Activated naive CD8-positive, alpha-beta T cell treated with anti-CD3 and anti-CD28 coated beads, Interleukin-2, amount 50 U/mL, for 16 hours (primary cell): ENCODE data around the gene AHNAK2.
A peak's percentile ranks its signal among the peaks of the same experiment; 100 is the strongest.

Source experiments
- DNase-seq: peaks from one replicate; pipeline ENCODE4 v3.0.0-alpha.2; 2020; ENCODE audit warnings: low read depth, low spot score

AHNAK2 gene

DNA sequence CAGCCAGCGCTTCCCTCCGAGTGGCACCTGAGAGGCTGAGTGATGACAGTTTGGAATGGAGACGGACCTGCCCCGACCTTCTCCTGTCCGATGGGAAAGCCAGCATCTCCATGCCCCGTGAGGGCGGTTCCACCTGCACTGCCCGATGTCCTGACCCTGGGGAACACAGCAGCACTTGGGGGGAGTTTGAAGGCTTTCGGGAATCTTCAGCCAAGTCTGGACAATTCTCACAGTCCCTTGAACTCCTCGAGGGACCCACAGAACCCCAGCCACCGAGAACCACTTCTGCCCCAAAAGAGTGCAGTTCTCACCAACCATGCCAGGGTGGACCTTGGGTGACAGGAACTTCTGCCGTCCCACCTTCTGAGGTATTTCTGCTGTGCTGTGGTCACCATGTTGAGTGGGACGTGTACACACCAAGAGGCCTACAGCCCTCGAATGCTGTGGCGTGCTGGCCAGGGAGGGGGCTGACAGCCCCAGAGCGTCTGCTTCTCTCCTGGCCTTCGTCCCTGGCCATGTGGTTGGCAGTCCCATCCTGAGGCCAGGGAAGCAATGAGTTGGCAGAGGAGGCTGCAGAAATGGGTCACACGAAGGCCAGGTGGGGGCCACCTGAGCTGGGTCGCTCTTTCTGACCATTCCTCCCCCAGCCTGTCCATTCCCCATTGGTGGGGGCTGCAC lies 8.5 kb upstream of the AHNAK2 start:
- no peak for DNase-seq

DNA sequence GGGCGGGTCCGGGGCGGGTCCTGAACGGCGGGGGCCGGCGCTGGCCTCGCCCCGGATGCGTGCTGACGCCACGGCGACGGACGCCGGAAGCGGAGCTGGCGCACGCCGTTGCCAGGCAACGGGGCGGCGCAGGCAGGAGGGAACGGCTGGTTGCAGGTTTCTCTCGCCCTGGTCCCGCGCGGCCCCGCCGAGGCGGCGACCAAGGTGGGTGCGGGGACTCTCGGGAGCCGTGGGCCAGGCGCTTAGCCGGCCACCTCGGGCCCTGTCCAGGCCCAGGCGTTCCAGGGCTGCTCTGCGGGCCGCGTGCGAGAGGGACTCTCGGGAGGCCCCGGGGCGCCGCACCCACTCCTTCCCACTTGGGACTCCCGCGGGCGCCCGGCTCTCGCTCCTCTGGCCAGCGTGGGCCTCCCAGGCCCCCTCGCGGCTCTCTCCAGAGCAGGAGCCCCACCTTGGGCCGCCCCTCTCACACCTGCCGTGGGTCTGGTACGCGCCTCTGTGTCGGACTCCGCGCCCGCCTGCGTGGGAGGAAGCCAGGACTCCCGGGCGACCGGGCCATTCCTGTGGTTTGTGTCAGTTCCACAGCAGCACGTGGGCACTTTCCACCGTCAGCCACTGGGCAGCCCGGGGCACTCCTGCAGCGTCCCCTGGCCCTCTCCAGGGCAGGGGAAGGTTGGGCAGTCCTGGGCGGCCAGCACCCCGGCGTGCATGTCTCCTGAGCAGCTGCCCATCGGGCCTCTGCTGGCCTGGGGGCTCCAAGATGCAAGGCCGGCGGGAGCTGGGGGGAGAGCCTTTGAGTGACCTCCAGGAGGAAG lies 7.7 kb upstream of the AHNAK2 start, which contains the start of gene CLBA1:
TSS of gene CLBA1 (plus strand) at position 114 of the 812 bp plus-strand sequence. CDS start at position 758, 644 bp downstream.
- peak; percentile 73 for DNase-seq

DNA sequence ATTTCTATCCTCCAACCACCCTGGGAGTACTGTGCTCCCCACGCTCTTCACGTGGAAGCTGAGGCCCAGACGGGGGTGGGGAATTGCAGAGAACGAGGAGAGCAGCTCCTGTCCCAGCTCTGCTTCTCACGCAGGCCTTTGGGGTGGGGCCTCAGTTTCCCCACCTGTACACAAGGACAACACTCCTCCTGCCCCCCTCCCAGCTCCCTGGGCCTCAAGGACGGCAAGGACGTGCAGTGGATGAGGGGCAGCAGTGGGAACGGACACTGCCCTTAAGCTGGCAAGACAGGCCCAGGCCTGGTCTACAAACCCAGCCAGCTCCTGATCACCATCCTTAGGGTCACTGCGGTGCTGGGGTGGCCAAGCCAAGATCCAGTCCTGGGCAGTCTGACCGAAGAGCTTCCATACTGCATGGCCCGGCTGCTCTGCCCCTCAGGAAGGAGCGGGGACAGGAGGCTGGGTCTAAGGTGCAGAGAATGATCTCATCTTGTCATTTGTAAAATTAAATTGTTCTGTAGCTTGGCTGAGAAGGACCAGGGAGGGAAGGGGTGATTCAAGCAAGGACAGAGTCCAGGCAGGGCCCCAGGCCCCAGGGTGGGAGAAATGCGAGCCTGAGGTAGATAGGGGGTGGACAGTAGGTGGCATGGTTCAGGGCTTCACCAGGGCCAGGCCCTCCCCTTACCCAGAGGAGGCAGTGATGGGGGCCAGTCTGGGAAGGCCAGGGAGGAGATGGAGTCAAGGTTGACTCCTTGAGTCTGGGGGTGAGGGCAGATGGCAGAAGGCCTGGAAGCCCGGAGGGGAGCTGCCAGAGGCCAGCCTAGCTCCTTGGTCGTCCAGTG lies 6.1 kb upstream of the AHNAK2 start:
- no peak for DNase-seq

DNA sequence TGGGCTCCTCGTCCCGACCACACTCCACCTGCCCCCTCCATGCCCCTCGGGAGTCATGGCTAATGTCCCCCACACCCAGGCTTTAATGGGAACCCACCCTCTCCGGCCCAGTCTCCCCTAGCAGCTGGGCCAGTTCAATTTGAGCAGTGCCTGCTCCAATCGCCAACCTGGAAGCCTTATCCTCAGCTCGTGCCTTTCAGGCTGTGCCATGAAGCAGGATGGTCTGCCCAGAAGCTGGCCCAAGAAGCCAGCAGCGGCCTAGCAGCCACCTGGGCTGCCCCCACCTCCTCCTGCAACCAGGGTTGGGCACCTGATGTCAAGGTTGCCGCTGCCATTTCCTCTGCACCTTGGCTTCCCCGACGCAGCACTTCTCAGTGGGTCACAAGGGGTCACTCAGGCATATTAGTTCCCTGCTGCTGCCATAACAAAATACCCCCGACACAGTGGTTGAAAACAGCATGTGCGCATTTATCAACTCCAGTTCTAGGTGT lies 5.1 kb upstream of the AHNAK2 start:
- DNase-seq: no peak

DNA sequence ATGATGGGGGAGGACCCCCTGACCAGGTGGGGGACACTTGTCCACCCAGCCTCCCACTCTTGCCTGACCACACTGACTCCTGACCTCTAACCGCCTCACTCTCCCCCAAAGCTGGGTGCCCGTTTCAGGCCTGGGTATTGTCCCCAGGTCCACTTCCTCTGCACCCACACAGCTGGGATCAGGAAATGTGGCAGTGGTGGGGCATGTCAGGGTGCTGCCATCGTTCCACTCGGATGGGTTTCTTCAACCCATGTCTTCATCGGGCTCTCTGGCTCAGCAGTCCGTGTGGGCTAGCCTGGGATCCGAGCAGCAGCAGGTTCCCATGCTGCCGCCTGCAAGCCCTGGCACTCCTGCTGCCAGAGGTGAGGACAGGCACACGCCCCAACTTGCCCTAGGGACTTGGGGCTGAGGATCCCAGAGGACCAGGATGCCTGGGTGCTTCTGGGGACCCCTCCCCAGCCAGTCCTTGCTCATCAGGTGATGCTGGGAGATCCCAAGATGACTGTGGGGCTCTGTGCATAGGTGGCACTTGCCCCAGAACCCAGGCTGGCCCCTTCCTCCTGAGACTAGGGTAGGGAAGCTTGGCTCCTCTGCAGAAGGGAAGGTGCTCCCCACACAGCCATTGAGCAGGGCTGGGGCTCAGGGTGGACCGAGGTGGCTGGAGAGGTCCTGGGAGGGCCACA lies 4.5 kb upstream of the AHNAK2 start:
- no peak for DNase-seq

DNA sequence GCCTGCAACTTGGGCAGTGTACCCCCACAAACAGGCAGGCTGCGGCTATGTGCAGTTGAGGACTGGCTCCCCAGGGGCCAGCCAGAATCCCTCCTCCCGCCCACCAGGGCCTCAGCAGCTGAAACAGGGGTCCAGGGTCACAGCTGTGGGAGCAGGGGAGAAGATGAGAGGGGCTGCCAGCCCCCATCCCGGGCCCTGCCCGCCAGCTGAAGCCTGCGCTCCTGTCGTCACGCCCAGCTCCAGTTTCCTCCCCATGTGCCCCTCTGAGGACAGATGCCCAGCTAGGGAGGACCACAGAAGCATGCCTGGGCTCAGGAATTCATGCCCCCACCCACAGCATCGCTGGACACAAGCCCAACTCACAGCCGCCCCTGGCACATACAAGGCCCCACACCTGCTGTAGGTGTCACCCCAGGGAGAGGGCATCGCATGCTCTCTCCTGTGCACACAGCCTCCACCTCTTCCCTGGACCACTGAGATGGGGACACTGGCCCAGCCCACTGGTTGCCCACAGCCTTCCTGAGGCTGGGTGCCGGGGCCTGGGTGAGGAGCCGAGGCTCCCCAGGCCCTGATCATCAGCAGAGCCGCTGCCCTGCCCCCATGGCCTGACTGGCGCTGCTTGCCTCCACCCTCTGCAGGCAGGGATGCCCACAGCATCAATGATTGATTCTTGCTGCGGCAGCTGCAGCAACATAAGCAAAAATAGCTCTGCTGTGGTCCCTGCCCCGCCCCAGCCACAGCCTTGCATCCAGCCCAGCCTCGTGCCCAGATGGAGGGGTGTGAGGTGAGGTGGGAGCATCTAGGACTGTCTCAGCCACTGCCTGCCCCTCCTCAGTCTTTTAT lies 3.7 kb upstream of the AHNAK2 start:
- DNase-seq: no peak

DNA sequence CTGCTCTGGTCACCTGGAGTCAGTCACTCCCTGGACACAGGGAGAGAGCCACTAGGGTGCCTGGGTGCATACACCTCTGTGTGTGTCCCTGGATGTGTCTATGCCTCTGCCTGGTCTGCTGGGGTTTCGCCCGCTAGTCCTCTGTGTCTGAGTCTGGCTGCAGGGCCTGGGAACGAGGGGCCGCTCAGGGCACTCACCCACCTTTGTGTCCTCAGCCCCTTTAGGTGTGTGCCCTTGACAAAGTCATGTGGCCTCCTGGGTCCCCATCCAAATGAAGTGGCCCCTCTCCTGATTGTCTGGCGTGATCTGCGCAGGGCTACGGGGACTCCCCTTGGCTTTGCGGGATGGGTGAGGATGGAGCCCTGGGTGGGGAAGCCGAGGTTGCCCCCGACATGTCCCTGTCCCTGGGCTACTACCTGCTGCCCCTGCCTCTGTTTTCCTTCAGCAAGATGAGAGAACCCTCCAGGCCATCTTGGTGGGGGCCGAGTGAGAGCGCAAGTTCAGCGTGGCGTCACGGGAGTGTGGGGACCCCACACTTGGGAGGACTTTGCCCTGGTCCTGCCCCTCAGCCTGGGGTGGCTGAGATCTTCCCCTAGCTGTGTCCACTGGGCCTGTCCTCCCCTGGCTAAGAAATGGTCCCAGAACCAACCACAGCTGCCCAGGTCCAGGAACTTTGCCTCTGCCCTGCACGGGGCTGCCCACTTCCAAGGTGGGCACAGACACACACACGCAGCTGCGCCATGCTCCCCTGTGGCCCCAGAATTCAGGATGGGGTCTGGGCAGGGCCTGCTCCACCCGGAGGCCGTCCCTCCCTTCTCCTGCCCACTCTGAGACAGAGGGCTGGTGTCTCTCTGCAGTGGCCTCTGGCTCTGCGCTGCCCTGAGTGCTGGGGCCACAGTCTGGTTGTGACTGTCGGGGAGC lies 2.7 kb upstream of the AHNAK2 start:
- no peak for DNase-seq

DNA sequence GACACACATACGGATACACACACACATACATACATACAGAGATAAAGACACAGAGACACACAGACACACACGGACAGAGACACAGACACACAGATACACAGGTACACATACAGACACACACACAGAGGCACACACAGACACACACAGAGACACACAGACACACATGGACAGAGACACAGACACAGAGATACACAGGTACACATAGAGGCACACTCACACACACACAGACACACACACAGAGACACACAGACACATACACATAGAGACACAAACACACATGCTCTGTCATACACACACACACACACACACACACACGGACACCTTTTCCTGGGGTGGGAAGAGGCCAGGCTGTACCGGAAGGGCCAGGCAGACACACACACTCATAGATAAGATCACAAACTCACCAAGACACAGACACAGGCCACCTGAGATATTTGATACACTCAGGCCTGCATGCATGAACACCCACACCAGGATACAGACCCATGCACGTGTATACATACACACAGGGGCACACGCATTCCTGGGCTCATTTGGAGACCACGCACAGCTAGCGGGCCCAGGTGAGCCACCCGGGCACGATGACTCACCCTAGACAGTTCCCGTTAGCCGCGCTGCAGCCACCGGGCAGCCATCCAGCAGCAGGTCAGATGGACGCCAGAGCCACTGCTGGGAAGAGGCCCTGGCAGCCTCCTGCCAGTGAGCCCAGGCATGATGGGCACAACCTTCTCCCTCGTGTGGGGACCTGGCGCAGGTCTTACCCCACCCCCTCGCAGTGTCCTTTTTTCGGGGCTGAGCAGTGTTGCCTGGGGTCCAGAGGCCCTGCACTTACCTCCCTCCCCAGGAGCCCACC lies 1.8 kb upstream of the AHNAK2 start:
- DNase-seq: no peak

DNA sequence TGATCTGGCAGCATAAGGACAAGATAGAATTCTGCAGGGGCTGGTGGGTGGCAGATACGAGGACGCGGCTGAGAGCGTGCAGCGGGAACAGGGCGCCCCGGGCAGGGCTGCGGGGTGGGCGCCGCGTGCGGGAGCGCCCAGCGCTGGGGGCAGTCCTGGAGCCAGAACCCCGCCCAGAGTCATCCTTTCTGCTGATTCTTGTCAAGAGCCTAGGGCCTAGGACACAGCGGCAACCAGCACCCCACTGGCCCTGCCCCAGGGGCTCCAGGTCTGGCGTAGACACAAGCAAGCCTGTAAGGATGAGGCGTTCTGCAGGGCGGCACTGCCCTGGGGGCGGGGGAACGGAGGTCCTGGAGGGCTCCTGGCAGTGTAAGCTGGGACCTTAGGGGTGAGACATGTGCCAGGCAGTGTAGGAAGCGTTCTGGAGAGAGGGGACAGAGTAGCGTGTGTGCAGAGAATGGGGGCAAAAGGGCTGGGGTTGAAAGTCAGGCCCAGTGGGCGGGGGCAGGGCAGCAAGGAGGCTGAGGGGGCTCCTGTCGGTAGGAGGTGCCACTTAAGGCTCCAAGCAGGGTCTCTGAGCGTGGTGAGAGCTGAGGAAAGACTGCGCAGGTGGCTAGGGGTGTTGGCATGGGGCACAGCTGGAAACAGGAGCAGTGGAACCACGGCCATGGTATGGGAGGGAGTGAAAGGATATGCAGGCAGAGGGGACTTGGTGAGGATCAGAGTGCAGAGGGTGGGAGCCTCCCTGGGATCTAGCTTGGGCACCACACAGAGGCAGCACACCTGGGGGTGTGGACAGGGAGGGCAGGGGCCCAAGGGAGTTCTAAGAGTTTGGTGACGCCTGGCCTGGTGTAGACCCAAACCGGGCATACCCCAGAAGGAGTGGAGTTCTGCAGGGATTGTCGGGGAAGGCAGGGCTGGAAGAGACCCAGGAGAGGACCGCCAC lies 845 bp upstream of the AHNAK2 start:
- no peak for DNase-seq

DNA sequence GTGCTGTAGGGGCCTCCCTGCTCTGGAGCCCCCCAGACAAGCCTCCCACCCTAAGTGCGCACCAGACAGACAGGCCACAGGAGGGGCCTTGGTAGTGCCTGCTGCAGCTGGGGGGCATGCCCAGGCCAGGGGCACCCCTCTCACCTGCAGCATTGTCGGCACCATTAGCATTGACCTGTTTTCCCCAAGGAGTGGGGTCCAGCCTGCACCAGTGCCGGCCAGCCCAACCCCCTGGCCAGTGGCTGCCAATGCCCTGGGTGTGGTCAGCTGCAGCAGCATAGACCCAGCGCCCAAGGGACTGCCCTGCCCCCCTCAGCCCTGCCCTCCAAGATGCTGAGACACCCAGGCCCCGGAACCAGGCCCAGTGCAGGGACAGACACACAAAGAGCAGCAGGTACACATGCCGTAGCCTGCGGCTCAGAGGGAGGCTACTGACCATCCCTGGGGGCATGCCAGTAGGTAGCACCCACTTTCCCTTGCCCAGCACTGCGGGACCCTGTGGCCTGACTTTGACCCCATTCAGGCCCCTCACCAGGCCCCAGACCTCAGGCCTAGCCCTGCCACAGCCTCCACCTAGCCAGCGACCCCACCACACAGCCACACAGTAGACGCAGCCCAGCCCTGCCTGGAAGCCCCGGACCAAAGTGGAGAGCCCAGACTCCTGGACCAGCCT lies 1.0 kb downstream of the AHNAK2 start:
- DNase-seq: no peak

DNA sequence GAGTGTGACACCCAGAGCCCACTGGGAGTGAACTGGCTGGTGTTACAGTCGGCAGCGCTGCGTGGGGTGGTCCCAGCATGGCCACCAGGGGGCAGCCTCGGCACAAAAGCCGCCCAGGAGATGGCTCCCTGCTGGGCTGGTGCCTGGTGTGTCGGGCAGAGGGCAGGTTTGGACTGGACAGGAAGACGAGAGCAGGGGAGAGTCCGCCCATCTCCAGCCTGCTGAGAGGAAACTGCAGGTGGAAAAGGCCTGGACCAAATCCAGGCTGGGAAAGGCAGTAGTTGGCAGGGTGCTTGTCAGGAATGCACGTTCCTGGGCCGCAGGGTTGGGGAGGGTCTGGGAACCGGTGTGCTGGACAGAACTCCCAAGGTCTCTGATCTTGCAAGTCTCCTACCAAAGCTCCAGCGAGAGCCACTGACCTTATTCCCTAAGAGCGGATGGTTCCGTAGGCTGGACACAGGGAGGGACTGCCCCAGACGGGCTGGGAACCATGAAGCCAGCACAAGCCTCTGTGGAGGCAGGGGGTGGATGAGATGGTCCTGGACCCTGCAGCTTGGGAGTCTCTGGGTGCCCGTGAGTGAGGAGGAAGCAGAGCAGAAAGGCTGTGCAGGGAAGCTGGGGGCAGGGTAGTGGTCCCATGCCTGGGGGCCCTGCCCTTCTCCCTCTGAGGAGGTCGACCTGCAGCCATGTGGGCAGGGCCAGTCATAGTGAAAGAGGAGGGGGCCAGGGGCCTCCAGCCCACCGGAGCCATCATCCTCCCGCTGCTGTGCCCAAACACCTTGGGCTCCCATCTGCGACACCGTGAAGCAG lies 1.8 kb downstream of the AHNAK2 start:
- peak; percentile 74 for DNase-seq

DNA sequence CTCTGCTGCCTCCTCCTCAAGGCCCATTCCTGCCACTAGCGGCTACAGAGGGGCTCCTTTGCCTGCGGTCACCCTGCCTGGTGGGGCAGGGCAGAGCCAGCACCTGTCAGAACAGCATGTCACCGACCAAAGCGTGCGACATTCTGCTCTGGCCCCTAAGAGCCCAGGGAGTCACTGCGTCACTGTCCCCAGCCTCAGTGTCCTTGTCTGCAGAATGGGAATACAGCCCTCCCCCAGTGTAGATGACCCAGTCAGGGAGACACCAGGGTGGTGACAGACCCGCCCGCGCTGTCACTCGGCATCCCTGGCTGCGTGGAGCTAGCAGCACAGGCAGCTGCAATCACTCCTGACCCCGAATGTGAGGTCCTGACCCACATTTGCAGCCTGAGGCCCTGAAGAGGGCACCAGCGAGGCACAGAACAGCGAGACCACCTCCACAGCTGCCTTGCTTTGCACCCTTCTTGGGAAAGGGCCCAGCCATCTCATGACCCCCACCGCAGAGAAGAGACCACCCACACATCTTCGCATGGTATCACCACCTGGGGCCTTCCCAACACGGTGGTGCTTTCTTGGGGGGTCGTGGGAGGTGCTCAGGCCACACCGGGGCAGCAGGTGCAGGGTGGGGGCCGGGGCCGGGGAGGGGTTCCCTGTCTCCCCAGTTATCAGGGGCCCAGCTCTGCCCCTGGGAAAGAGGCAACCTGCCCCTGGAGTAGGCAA lies 2.5 kb downstream of the AHNAK2 start:
- DNase-seq: no peak

DNA sequence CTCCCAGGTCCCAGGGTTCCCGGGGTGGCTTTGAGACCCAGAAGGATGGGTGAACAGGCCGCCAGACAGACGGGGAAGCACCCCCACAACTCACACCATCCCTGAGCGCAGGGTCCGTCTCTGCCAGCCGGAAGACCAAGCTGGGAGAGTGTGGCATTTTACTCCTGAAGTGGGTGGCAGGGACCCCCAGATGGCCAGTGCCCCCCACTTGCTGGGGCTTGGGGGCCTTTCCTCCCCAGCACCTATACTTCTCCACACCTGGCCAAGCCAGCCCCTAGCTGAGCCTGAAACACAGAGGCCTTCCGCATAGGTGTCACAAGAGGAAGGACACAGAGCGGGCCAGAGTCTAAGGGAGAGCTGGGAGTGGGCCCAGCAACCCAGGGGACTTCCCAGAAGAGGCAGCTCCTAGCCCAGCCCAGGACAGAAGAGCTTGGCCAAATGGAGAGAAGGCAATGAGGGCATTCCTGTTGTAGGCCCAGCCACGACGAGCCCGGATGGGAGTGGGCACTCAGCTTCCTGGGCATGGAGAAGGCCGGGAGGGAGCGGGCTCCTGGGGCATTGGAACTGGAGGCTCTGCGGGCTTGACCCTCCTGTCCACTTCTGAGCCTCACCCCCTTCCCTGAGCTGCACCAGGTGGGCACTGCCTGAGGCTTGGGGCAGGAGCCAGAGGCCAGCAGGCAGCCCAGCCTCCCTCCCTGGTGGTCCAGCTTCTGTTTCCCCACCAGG lies 3.3 kb downstream of the AHNAK2 start:
- no peak for DNase-seq

DNA sequence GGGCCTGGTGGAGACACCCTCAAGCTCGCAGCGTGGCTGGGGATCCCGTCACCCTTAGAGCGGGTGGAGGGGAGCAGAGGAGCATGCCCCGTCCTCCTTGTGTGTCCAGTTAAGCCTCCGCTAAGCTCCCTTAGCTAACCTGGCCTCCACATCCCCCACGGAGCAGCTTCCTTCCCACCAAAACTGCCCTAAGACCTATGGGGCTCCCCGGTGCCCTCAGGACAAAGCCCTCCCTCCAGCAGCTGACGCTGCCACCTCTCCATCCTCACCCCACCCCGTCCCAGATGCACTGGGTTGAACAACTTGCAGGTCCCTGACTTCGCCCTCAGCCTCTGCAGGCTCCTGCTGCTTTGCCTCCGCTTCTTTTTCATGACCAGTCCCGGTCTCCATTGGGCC lies 4.0 kb downstream of the AHNAK2 start:
- DNase-seq: no peak
